GM13977 (cell line): ENCODE measurements around the gene ABCC9.

Experiments
- DNase-seq: peaks from one replicate; pipeline ENCODE4 v3.0.0; 2012; ENCODE audit warnings: low spot score
- CTCF ChIP-seq: IDR thresholded peaks from 2 replicates; pipeline ENCODE4 v1.5.1; 2012; ENCODE audit warnings: mild to moderate bottlenecking, control low read depth; ENCODE audit not compliant: insufficient read depth; ENCODE audit errors: extremely low read depth, missing control alignments
- in situ Hi-C: fragments of 300-500 bp; cut with MboI; formaldehyde crosslinking; loops from one replicate; pipeline ENCODE4 v1.12.0; 2022; ENCODE audit warnings: low sequenced_read_pairs, low pct_unique_long_range_greater_than_20kb, mixed read lengths, inconsistent platforms; ENCODE audit not compliant: unreplicated experiment

The ABCC9 gene

GRCh38 chr12:21940549-21941505 lies at the start of gene ABCC9:
ABCC9 (minus strand) TSS chr12:21941426; CDS start chr12:21936674, 4,752 bp downstream.
- DNase-seq, result no peak
- no peak for TF ChIP-seq CTCF
- in situ Hi-C loops, result no loop called here

- in situ Hi-C loops, result no loop called here
- DNase-seq, result no peak
- peak; percentile 35 for TF ChIP-seq CTCF
Observed at GRCh38 chr12:21989819-21990412, 48.7 kb upstream of the ABCC9 start.

- in situ Hi-C loops, result no loop called here
- no peak for TF ChIP-seq CTCF
- no peak for DNase-seq
Observed at GRCh38 chr12:21988619-21989018, 47.4 kb upstream of the ABCC9 start.

- in situ Hi-C loops, result no loop called here
- DNase-seq, result no peak
- TF ChIP-seq CTCF, result no peak
Observed at GRCh38 chr12:21987755-21988154, 46.5 kb upstream of the ABCC9 start.

GRCh38 chr12:21985155-21985554 lies 43.9 kb upstream of the ABCC9 start:
- no peak for TF ChIP-seq CTCF
- in situ Hi-C loops, result no loop called here
- no peak for DNase-seq

GRCh38 chr12:21984375-21984774 lies 43.1 kb upstream of the ABCC9 start:
- in situ Hi-C loops, result no loop called here
- DNase-seq, result no peak
- TF ChIP-seq CTCF, result no peak
